H1 (cell line): ENCODE measurements around the gene RALY. TPM values are rescaled to one million over a fixed set of nuclear protein-coding genes. Genes with fewer than 3 reads are reported as not detected.

Experiments used
- CTCF ChIA-PET: fragments of 300-600 bp; sonication (Branson Sonifier 250); formaldehyde crosslinking; loops from one replicate; lab custom pipeline; 2021; ENCODE audit not compliant: partially characterized antibody; lab: Charles Lee
- POLR2A ChIA-PET: fragments of 300-600 bp; sonication (Branson Sonifier 250); formaldehyde crosslinking; loops from one replicate; lab custom pipeline; 2021; ENCODE audit warnings: inconsistent platforms; ENCODE audit not compliant: partially characterized antibody; lab: Charles Lee
- DNase-seq, 2 experiments: peaks; one replicate each; pipeline versions ENCODE4 v3.0.0 to v3.0.0-alpha.2; 2010 to 2022; ENCODE audit warnings: low spot score in 2 of 2, low read depth in 1 of 2, mixed read lengths in 1 of 2
- FAIRE-seq: peaks from 2 replicates; lab custom pipeline; 2011; peaks lifted over from hg19 to GRCh38; lab: Jason Lieb, UNC
- H2AFZ ChIP-seq: 2 replicates; pipeline ENCODE4 v1.8.1; 2012; ENCODE audit warnings: low read length, inconsistent platforms
- H2AK5ac ChIP-seq: 2 replicates; pipeline ENCODE4 v1.6.1; 2013; ENCODE audit warnings: low read depth, low read length
- H2BK120ac ChIP-seq: replicated peaks from 2 replicates; pipeline ENCODE3; 2013; ENCODE audit warnings: low read depth, low read length, inconsistent platforms
- H2BK12ac ChIP-seq: 2 replicates; pipeline ENCODE4 v1.6.1; 2013; ENCODE audit warnings: low read depth, low read length
- H2BK15ac ChIP-seq: 2 replicates; pipeline ENCODE4 v1.6.1; 2013; ENCODE audit warnings: low read length
- H2BK20ac ChIP-seq: 2 replicates; pipeline ENCODE4 v1.6.1; 2013; ENCODE audit warnings: low read length
- H2BK5ac ChIP-seq: 2 replicates; pipeline ENCODE4 v1.6.1; 2013; ENCODE audit warnings: low read depth, low read length
- H3K14ac ChIP-seq: 2 replicates; pipeline ENCODE4 v1.6.1; 2013; ENCODE audit warnings: inconsistent platforms; ENCODE audit not compliant: insufficient read length
- H3K18ac ChIP-seq: 2 replicates; pipeline ENCODE4 v1.6.1; 2013; ENCODE audit warnings: low read length; ENCODE audit errors: extremely low read depth
- H3K23ac ChIP-seq: 2 replicates; pipeline ENCODE4 v1.6.1; 2013; ENCODE audit warnings: inconsistent platforms; ENCODE audit not compliant: insufficient read length
- H3K23me2 ChIP-seq: 2 replicates; pipeline ENCODE4 v1.6.1; 2013; ENCODE audit warnings: low read depth, low read length
- H3K27ac ChIP-seq: 2 replicates; pipeline ENCODE4 v1.6.1; 2011; ENCODE audit warnings: low read depth, low read length, inconsistent platforms
- H3K27me3 ChIP-seq, 4 experiments: replicated peaks in 1 of 4; 1 replicate in 1 of 4; 2 replicates in 3 of 4; pipeline versions ENCODE4 v1.6.1 to v1.8.1; 2011 to 2013; ENCODE audit warnings: low read length in 3 of 4, mild to moderate bottlenecking in 3 of 4, inconsistent platforms in 2 of 4, mixed read lengths in 2 of 4, moderate library complexity in 1 of 4; ENCODE audit not compliant: control insufficient read depth in 3 of 4, insufficient read depth in 3 of 4; ENCODE audit errors: extremely low read depth in 1 of 4
- H3K36me3 ChIP-seq, 4 experiments: 2 replicates each; pipeline versions ENCODE4 v1.6.1 to v1.8.1; 2011 to 2013; ENCODE audit warnings: mild to moderate bottlenecking in 4 of 4, low read length in 3 of 4, moderate library complexity in 2 of 4, control low read depth in 1 of 4, inconsistent platforms in 1 of 4; ENCODE audit not compliant: insufficient read depth in 4 of 4, control insufficient read depth in 2 of 4
- H3K4ac ChIP-seq: replicated peaks from 2 replicates; pipeline ENCODE3; 2013; ENCODE audit warnings: low read length, low read depth, mixed read lengths, inconsistent platforms; ENCODE audit not compliant: insufficient read length
- H3K4me1 ChIP-seq, 4 experiments: replicated peaks in 1 of 4; 1 replicate in 1 of 4; 2 replicates in 3 of 4; pipeline versions ENCODE4 v1.6.1 to v1.8.1; 2011 to 2013; ENCODE audit warnings: low read length in 3 of 4, inconsistent platforms in 2 of 4, mixed read lengths in 1 of 4; ENCODE audit not compliant: insufficient read depth in 4 of 4, control insufficient read depth in 3 of 4
- H3K4me2 ChIP-seq, 2 experiments: 2 replicates each; pipeline versions ENCODE4 v1.6.1 to v1.8.1; 2011 to 2013; ENCODE audit warnings: low read depth in 2 of 2, low read length in 2 of 2, control low read depth in 1 of 2, inconsistent platforms in 1 of 2, mild to moderate bottlenecking in 1 of 2; ENCODE audit not compliant: insufficient read depth in 1 of 2
- H3K4me3 ChIP-seq, 4 experiments: fragments of 200-600, 300-600 bp in 1 of 4; sonication (generic), shearing (Covaris generic), sonication (Bioruptor Twin) in 1 of 4; 2 replicates each; pipeline versions ENCODE4 v1.5.1 to v1.8.1; 2011 to 2016; ENCODE audit warnings: low read length in 4 of 4, low read depth in 3 of 4, control low read depth in 2 of 4, inconsistent platforms in 2 of 4, mild to moderate bottlenecking in 2 of 4, mixed read lengths in 1 of 4, moderate library complexity in 1 of 4; ENCODE audit not compliant: insufficient read depth in 2 of 4; ENCODE audit errors: extremely low read depth in 1 of 4
- H3K56ac ChIP-seq: replicated peaks from 2 replicates; pipeline ENCODE3; 2013; ENCODE audit warnings: low read depth, mild to moderate bottlenecking, mixed read lengths, low read length, inconsistent platforms; ENCODE audit not compliant: insufficient read length
- H3K79me1 ChIP-seq: 2 replicates; pipeline ENCODE4 v1.6.1; 2013; ENCODE audit warnings: low read depth, low read length, control low read depth
- H3K79me2 ChIP-seq, 2 experiments: 2 replicates each; pipeline versions ENCODE4 v1.6.1 to v1.8.1; 2012 to 2013; ENCODE audit warnings: low read length in 2 of 2, mild to moderate bottlenecking in 2 of 2, inconsistent platforms in 1 of 2; ENCODE audit not compliant: insufficient read depth in 2 of 2, control insufficient read depth in 1 of 2
- H3K9ac ChIP-seq, 4 experiments: replicated peaks in 1 of 4; 1 replicate in 1 of 4; 2 replicates in 3 of 4; pipeline versions ENCODE4 v1.6.1 to v1.8.1; 2011 to 2013; ENCODE audit warnings: low read depth in 3 of 4, low read length in 3 of 4, control low read depth in 2 of 4, mild to moderate bottlenecking in 2 of 4, moderate library complexity in 2 of 4, inconsistent platforms in 1 of 4; ENCODE audit errors: extremely low read depth in 1 of 4
- H3K9me3 ChIP-seq, 2 experiments: 2 replicates each; pipeline versions ENCODE4 v1.6.1 to v1.8.1; 2012 to 2013; ENCODE audit warnings: mild to moderate bottlenecking in 2 of 2, moderate library complexity in 2 of 2, control low read depth in 1 of 2, inconsistent platforms in 1 of 2, low read depth in 1 of 2, low read length in 1 of 2, mixed read lengths in 1 of 2; ENCODE audit not compliant: insufficient read depth in 2 of 2
- H4K20me1 ChIP-seq, 2 experiments: replicated peaks in 1 of 2; 2 replicates each; pipeline versions ENCODE3 to v1.8.1; 2011 to 2013; ENCODE audit warnings: inconsistent platforms in 2 of 2, low read length in 2 of 2, mild to moderate bottlenecking in 1 of 2; ENCODE audit not compliant: insufficient read depth in 2 of 2, control insufficient read depth in 1 of 2
- H4K5ac ChIP-seq: 2 replicates; pipeline ENCODE4 v1.6.1; 2013; ENCODE audit warnings: low read length, low read depth, mixed read lengths, inconsistent platforms; ENCODE audit not compliant: insufficient read length
- H4K8ac ChIP-seq: 2 replicates; pipeline ENCODE4 v1.8.0; 2013; ENCODE audit warnings: mild to moderate bottlenecking, moderate library complexity, low read length, inconsistent platforms; ENCODE audit not compliant: insufficient read depth; ENCODE audit errors: extremely low read depth
- H4K91ac ChIP-seq: replicated peaks from 2 replicates; pipeline ENCODE3; 2013; ENCODE audit warnings: low read length, mixed read lengths, inconsistent platforms; ENCODE audit not compliant: insufficient read length
- CEBPB ChIP-seq: IDR thresholded peaks from 2 replicates; pipeline ENCODE4 v1.6.1; 2012; ENCODE audit warnings: low read depth, low read length
- CTBP2 ChIP-seq: IDR thresholded peaks from 2 replicates; pipeline ENCODE4 v1.7.0; 2011; ENCODE audit warnings: borderline replicate concordance, mild to moderate bottlenecking, moderate library complexity, mixed read lengths, low read length; ENCODE audit not compliant: insufficient read depth, insufficient read length
- SP2 ChIP-seq: IDR thresholded peaks from 2 replicates; pipeline ENCODE4 v1.6.1; 2012; ENCODE audit warnings: mild to moderate bottlenecking, low read length, inconsistent platforms
- TEAD4 ChIP-seq: IDR thresholded peaks from 2 replicates; pipeline ENCODE4 v1.6.1; 2012; ENCODE audit warnings: low read depth, low read length, inconsistent platforms, mixed read lengths
- WGBS, 2 experiments: shearing (Covaris generic) in 1 of 2; methylation state at CpG; one replicate each; pipeline versions ENCODE4 v1.1.6 to v1.1.7; 2013 to 2015; ENCODE audit warnings: low lambda C conversion rate in 2 of 2, mixed read lengths in 2 of 2, inconsistent platforms in 1 of 2, low coverage in 1 of 2, missing lambda C conversion rate in 1 of 2; ENCODE audit not compliant: insufficient replicate concordance in 2 of 2, insufficient coverage in 1 of 2, insufficient read length in 1 of 2; ENCODE audit errors: extremely low coverage in 1 of 2, missing lambda C conversion rate in 1 of 2; 5-methylcytosine and 5-hydroxymethylcytosine counted together
- polyA plus RNA-seq, 7 experiments: library from polyadenylated mRNA; depleted of rRNA in 3 of 7; stranded (reverse) in 5 of 7; unstranded in 2 of 7; fragments of >200 nt in 5 of 7; fragments of 200-250 nt in 2 of 7; gene quantifications; 1 replicate in 5 of 7; 2 replicates in 1 of 7; 4 replicates in 1 of 7; pipeline versions ENCODE4 v1.2.1 to v1.2.3, GENCODE V29; 2011 to 2013; ENCODE audit warnings: missing spikeins in 2 of 7, mixed read lengths in 2 of 7
- total RNA-seq: library from RNA; stranded (reverse); fragmentation: NEBNext Ultra II Directional; extraction: Animal tissue kit (Norgen Biotek cat#: 25700); gene quantifications from 2 replicates; pipeline ENCODE4 v1.2.1, GENCODE V29; 2021

The RALY gene
- total and polyA plus RNA-seq, 2 of the 8 experiments (the other 6 are each of a cell fraction or from before 2014, with no cell fraction given): 133 to 148 TPM

DNA sequence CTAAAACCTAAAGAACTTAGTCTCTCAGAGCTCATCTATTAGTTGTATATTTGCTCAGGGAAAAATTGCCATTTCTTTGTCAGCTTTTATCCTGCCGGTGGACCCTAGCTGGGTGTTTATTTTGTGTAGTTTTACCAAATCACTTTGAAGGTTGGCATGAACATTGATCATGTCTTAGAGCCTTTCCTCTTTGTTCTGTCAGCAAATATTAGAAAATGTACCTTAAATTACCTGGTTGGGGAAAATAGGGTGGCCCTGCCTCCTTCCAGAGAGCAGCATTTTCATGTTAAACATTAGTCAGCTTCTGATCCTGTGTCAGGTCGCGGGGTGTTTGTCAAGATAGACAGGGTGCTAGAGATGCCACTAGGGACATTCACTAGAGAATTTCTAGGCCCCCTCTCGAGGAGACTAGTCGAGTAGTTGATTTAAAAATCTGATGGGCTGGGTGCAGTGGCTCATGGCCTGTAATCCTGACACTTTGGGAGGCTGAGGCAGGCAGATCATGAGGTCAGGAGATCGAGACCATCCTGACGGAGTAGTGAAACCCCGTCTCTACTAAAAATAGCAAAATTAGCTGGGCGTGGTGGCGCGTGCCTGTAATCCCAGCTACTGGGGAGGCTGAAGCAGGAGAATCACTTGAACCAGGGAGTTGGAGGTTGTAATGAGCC is 11.2 kb downstream of the RALY start:
- Histone ChIP-seq H3K4me3 (no peak overlapping the region), H3K18ac (no peak overlapping the region), H3K27ac (no peak overlapping the region), H3K4me2 (no peak overlapping the region), H4K5ac (no peak overlapping the region), H3K23ac (no peak overlapping the region), H2BK5ac (no peak overlapping the region), H2BK12ac (no peak overlapping the region), H2BK120ac (no peak overlapping the region), H4K8ac (no peak overlapping the region), H3K27me3 (no peaks in the 10 kb centered on the region), H3K9me3 (no peaks in the 10 kb centered on the region), H3K56ac (no peak overlapping the region), H4K91ac (no peak overlapping the region), H3K36me3 (no peaks in the 10 kb centered on the region; a peak in 1 of 8 replicates), H3K4ac (no peak overlapping the region), H2BK20ac (no peak overlapping the region), H3K23me2 (no peaks in the 10 kb centered on the region), H2AFZ (no peak overlapping the region), H3K4me1 (peaks cover 1 to 13% (median 8%) of the 10 kb centered on the region in 4 experiments; a peak in 3 of 7 replicates), H4K20me1 (peaks cover 8 to 21% of the 10 kb centered on the region in 2 experiments), H3K9ac (no peak overlapping the region), H2AK5ac (no peak overlapping the region), H3K14ac (no peak overlapping the region), H2BK15ac (no peak overlapping the region), H3K79me1 (peaks cover 9% of the 10 kb centered on the region; the same call in 1 of the 2 replicates), H3K79me2 (peaks cover 6 to 92% of the 10 kb centered on the region in 2 experiments; a peak in 3 of 4 replicates)
- FAIRE-seq (no peak), DNase-seq (no peak)
- ChIA-PET POLR2A (interaction anchor here (0.6 to 1.9 kb wide), 4 partner anchors 9 to 1533 kb away, joined by 3 to 9 read pairs (median 4); partner anchors contain the start of gene RALY), CTCF (interaction anchor here (0.6 to 1.5 kb wide), 3 partner anchors 8 to 212 kb away, joined by 3 to 4 read pairs (median 3); no protein-coding TSS in a partner anchor)
- 86% methylated on average over 11 of the region's 11 CpGs; no CpG with 5 or more reads in 1 of the 2 experiments for WGBS, 2 experiments
- no peak for TF ChIP-seq TEAD4
- TF ChIP-seq CTBP2: no peak
- no peak for TF ChIP-seq SP2
- no peak for TF ChIP-seq CEBPB
